Fibroblast of lung (primary cell): ENCODE results near the gene GSTA5. TPM values are rescaled to one million over a fixed set of nuclear protein-coding genes. Genes with fewer than 3 reads are reported as not detected.
"Not testable (repeated sequence)": the region's sequence is repeated elsewhere in the genome, so short reads cannot be mapped to it uniquely, and the experiment has no call there.

Experiments
- DNase-seq, 2 donors: peaks; one replicate each; pipeline versions ENCODE4 v3.0.0 to v3.0.0-alpha.2; 2010; ENCODE audit warnings: low read depth in 2 of 2
- H2AFZ ChIP-seq: 2 replicates; pipeline ENCODE4 v1.5.1; 2012; ENCODE audit warnings: low read length, control low read depth, inconsistent platforms
- H3K27ac ChIP-seq: 2 replicates; pipeline ENCODE4 v1.5.1; 2011; ENCODE audit warnings: low read length, control low read depth; ENCODE audit not compliant: insufficient read depth
- H3K27me3 ChIP-seq: 2 replicates; pipeline ENCODE4 v1.5.1; 2011; ENCODE audit warnings: mild to moderate bottlenecking, low read length; ENCODE audit not compliant: control insufficient read depth, insufficient read depth
- H3K36me3 ChIP-seq: 2 replicates; pipeline ENCODE4 v1.5.1; 2011; ENCODE audit warnings: low read length; ENCODE audit not compliant: control insufficient read depth, insufficient read depth
- H3K4me1 ChIP-seq: 2 replicates; pipeline ENCODE4 v1.5.1; 2011; ENCODE audit warnings: low read length; ENCODE audit not compliant: control insufficient read depth, insufficient read depth; ENCODE audit errors: extremely low read depth
- H3K4me2 ChIP-seq: 2 replicates; pipeline ENCODE4 v1.5.1; 2011; ENCODE audit warnings: low read length, control low read depth; ENCODE audit not compliant: insufficient read depth; ENCODE audit errors: extremely low read depth
- H3K4me3 ChIP-seq, 4 experiments: fragments of 200-600 bp in 1 of 4; sonication (generic) in 1 of 4; replicated peaks in 1 of 4; 2 replicates each; pipeline ENCODE4 v1.5.1; 2011 to 2016; ENCODE audit warnings: low read length in 4 of 4, low read depth in 3 of 4, mild to moderate bottlenecking in 3 of 4, control low read depth in 2 of 4, inconsistent platforms in 1 of 4, mixed read lengths in 1 of 4; ENCODE audit not compliant: insufficient read depth in 1 of 4; ENCODE audit errors: control extremely low read depth in 1 of 4
- H3K79me2 ChIP-seq: 2 replicates; pipeline ENCODE4 v1.5.1; 2012; ENCODE audit warnings: mild to moderate bottlenecking, low read length, inconsistent platforms; ENCODE audit not compliant: control insufficient read depth, insufficient read depth
- H3K9ac ChIP-seq: 2 replicates; pipeline ENCODE4 v1.5.1; 2011; ENCODE audit warnings: mild to moderate bottlenecking, low read length, control low read depth; ENCODE audit not compliant: insufficient read depth
- H3K9me3 ChIP-seq: 2 replicates; pipeline ENCODE4 v1.5.1; 2012; ENCODE audit warnings: low read depth, low read length; ENCODE audit not compliant: control insufficient read depth, insufficient read depth
- H4K20me1 ChIP-seq: 2 replicates; pipeline ENCODE4 v1.5.1; 2011; ENCODE audit warnings: low read length; ENCODE audit not compliant: control insufficient read depth, insufficient read depth; ENCODE audit errors: extremely low read depth
- CTCF ChIP-seq, 2 donors: IDR thresholded peaks in 1 of 2; conservative IDR thresholded peaks in 1 of 2; 1 replicate in 1 of 2; 2 replicates in 1 of 2; pipeline ENCODE4 v1.5.1; 2011 to 2012; ENCODE audit warnings: low read length in 2 of 2, control low read depth in 1 of 2, inconsistent platforms in 1 of 2, low read depth in 1 of 2, mild to moderate bottlenecking in 1 of 2
- EZH2 ChIP-seq: IDR thresholded peaks from 2 replicates; pipeline ENCODE4 v1.5.1; 2012; ENCODE audit warnings: low read length, control low read depth, mild to moderate bottlenecking; ENCODE audit errors: missing control alignments
- polyA plus RNA-seq, 2 donors: library from polyadenylated mRNA; depleted of rRNA in 1 of 2; stranded (reverse) in 1 of 2; unstranded in 1 of 2; fragments of >200 nt; gene quantifications; 2 replicates each; pipeline ENCODE4 v1.2.1, GENCODE V29; 2011 to 2012; ENCODE audit warnings: missing spikeins in 1 of 2
- total RNA-seq: library from RNA; depleted of rRNA; stranded (reverse); fragments of >200 nt; gene quantifications from 2 replicates; pipeline ENCODE4 v1.2.1, GENCODE V29; 2014

Gene GSTA5
- total and polyA plus RNA-seq, 2 donors (not counting 1 experiment from before 2014, with no cell fraction given), result not detected

- no peak for TF ChIP-seq EZH2
- no peak for TF ChIP-seq CTCF (conservative IDR thresholded peaks at IDR 0.05 in 1 of 2, IDR thresholded peaks at IDR 0.05 in 1 of 2; ENCODE audit: low read depth in 1 of 2, low read length in 2 of 2)
- H3K4me2 ChIP-seq, result no peak overlapping the region
- no peaks in the 10 kb centered on the region for H3K36me3 ChIP-seq
- no peaks in the 10 kb centered on the region for H3K79me2 ChIP-seq
- no peaks in the 10 kb centered on the region for H3K9me3 ChIP-seq
- no peaks in the 10 kb centered on the region for H4K20me1 ChIP-seq
- no peak overlapping the region for H3K9ac ChIP-seq
- H3K27me3 ChIP-seq, result no peaks in the 10 kb centered on the region
- no peak overlapping the region for H3K4me3 ChIP-seq
- no peak overlapping the region for H3K27ac ChIP-seq
- no peak for DNase-seq
- no peak overlapping the region for H2AFZ ChIP-seq
- H3K4me1 ChIP-seq, result no peaks in the 10 kb centered on the region
These were observed 39.3 kb downstream of the GSTA5 start for GRCh38 chr6:52801188-52801841.

GRCh38 chr6:52799272-52799671 lies 41.3 kb downstream of the GSTA5 start:
- H3K27me3 ChIP-seq, H3K4me2 ChIP-seq, H2AFZ ChIP-seq, H3K4me1 ChIP-seq, H4K20me1 ChIP-seq, H3K9ac ChIP-seq, H3K4me3 ChIP-seq, H3K79me2 ChIP-seq, H3K36me3 ChIP-seq, H3K9me3 ChIP-seq, H3K27ac ChIP-seq: not testable (repeated sequence)
- peak; percentile 5 to 90 for DNase-seq

GRCh38 chr6:52794366-52794765 lies 46.2 kb downstream of the GSTA5 start:
- not testable (repeated sequence) for H3K4me3 ChIP-seq, H2AFZ ChIP-seq, H3K4me2 ChIP-seq, H3K27me3 ChIP-seq, H3K36me3 ChIP-seq, H3K79me2 ChIP-seq, H3K9ac ChIP-seq, H3K4me1 ChIP-seq, H3K9me3 ChIP-seq, H4K20me1 ChIP-seq, H3K27ac ChIP-seq
- DNase-seq, result peak in 1 of 2 donors; percentile 3

- no peak overlapping the region for H2AFZ ChIP-seq
- H3K79me2 ChIP-seq, result no peaks in the 10 kb centered on the region
- no peak overlapping the region for H3K4me3 ChIP-seq
- no peaks in the 10 kb centered on the region for H3K9me3 ChIP-seq
- TF ChIP-seq CTCF (conservative IDR thresholded peaks at IDR 0.05 in 1 of 2, IDR thresholded peaks at IDR 0.05 in 1 of 2; ENCODE audit: low read depth in 1 of 2, low read length in 2 of 2) (no peak), EZH2 (no peak)
- H3K27ac ChIP-seq, result no peak overlapping the region
- no peaks in the 10 kb centered on the region for H3K4me1 ChIP-seq
- H3K4me2 ChIP-seq, result no peak overlapping the region
- no peaks in the 10 kb centered on the region for H4K20me1 ChIP-seq
- no peak overlapping the region for H3K9ac ChIP-seq
- DNase-seq, result no peak
- H3K27me3 ChIP-seq, result no peaks in the 10 kb centered on the region
- no peaks in the 10 kb centered on the region for H3K36me3 ChIP-seq
These were observed 49.8 kb downstream of the GSTA5 start for GRCh38 chr6:52790861-52791260.

- H3K4me2 ChIP-seq, H3K79me2 ChIP-seq, H3K9me3 ChIP-seq, H3K4me1 ChIP-seq, H2AFZ ChIP-seq, H3K9ac ChIP-seq, H3K4me3 ChIP-seq, H3K27me3 ChIP-seq, H4K20me1 ChIP-seq, H3K27ac ChIP-seq, H3K36me3 ChIP-seq: not testable (repeated sequence)
- DNase-seq, result peak in 1 of 2 donors; percentile 73
These were observed 51.0 kb downstream of the GSTA5 start for GRCh38 chr6:52789658-52790057.
